22Rv1 (cell line): Measurements from ENCODE around the gene DNAJB12.

Experiments
- ZFX ChIP-seq: fragments of 450-650 bp; IDR thresholded peaks from 2 replicates; pipeline ENCODE4 v1.6.1; 2017; ENCODE audit warnings: antibody characterized with exemption, borderline replicate concordance
- TF ChIP-seq, protein P1 (sequence below): fragments of 450-650 bp; IDR thresholded peaks from 2 replicates; pipeline ENCODE4 v1.5.1; 2017; ENCODE audit warnings: mild to moderate bottlenecking

GRCh38 chr10:72297281-72297804, 57.4 kb downstream of the DNAJB12 start:
- TF ChIP-seq, protein P1, sequence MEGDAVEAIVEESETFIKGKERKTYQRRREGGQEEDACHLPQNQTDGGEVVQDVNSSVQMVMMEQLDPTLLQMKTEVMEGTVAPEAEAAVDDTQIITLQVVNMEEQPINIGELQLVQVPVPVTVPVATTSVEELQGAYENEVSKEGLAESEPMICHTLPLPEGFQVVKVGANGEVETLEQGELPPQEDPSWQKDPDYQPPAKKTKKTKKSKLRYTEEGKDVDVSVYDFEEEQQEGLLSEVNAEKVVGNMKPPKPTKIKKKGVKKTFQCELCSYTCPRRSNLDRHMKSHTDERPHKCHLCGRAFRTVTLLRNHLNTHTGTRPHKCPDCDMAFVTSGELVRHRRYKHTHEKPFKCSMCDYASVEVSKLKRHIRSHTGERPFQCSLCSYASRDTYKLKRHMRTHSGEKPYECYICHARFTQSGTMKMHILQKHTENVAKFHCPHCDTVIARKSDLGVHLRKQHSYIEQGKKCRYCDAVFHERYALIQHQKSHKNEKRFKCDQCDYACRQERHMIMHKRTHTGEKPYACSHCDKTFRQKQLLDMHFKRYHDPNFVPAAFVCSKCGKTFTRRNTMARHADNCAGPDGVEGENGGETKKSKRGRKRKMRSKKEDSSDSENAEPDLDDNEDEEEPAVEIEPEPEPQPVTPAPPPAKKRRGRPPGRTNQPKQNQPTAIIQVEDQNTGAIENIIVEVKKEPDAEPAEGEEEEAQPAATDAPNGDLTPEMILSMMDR = no peak
- no peak for TF ChIP-seq ZFX
